Effector CD8-positive, alpha-beta T cell (primary cell): ENCODE data around the gene AP2B1.
"Not testable (repeated sequence)": the region's sequence is repeated elsewhere in the genome, so short reads cannot be mapped to it uniquely, and the experiment has no call there.

Experiments
- DNase-seq: peaks from one replicate; lab custom pipeline; 2025; lab: John Stamatoyannopoulos, UW

The AP2B1 gene

GRCh38 chr17:35575759-35576158, 11.4 kb upstream of the AP2B1 start:
- no peak for DNase-seq

- no peak for DNase-seq
Measured at GRCh38 chr17:35577830-35578196, 9.3 kb upstream of the AP2B1 start.

GRCh38 chr17:35578197-35578928, 8.8 kb upstream of the AP2B1 start, which contains the start of gene PEX12:
Gene PEX12 (minus strand): TSS chr17:35578571. CDS start chr17:35578021, 550 bp downstream.
- DNase-seq = peak; percentile 78

DNA sequence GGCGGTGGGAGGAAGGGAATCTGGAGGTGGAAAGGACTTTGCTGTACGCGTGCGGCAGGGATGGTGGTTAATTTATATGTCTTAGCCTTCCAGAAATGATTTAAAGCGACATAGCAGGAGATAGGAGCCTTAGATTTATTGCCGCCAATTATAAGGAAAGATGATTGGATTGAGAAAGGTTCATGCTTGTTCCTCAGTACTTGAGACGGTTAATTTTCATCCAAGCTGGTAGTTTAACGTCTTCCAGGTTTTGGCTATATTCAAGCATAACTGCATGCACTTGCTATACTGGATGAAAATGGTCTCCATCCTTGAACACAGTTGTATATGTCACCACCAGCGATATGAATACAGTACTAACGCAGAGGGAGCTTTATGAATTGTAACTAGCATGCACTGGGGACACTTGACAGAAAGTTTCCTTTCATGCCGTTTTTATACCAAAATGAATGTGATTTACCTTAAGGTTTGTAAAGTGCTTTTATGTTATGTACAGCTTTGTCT, 8.1 kb upstream of the AP2B1 start:
- DNase-seq = no peak

DNA sequence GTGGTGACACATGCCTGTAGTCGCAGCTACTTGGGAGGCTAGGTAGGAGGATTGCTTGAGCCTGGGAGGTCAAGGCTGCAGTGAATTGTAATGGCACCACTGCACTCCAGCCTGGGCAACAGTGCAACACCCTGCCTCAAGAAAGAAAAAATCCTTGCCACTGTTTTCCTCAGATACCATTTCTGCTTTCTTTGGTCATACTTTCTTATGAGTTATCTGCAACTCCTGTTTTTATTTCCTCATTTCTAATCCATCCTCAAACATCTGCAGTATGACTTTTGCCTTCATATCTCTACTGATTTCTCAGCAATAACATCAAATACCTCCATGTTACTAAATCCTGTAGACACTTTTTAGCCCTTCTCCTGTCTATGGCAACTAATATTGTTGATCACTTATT, 3.1 kb upstream of the AP2B1 start:
- DNase-seq = no peak

- DNase-seq = no peak
Measured at GRCh38 chr17:35586569-35587073, 501 bp upstream of the AP2B1 start.

DNA sequence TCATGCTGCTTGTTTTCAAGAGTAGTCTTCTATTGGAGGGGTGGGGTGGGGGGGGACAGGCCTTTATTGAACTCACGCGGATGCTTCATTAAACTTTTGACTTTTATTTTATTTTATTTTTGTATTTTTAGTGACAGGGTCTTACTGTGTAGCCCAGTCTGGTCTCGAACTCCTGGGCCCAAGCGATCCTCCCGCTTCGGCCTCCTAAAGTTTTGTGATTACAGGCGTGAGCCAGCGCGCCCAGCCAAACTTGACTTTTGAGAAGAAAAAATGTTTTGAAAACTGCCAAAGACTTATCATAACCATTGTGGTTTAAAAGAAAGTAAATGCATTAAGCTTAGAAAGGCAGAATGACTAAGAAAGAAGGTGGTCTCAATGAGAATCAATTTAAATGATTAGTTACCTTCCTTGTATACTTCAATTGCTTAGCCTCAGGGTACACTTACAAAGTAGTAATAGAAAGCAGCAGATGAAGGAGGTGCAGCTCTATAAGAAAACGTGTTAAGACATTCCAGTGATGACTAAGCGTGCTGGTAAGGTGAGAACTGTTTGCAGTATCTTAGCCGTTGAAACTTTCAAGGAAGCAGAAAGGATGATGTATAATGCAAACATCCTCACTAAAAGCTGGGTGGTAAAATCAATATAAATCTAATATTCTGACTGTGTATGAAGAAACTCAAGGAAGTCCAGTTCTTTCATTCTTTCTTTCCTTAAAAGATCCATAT, 1.2 kb downstream of the AP2B1 start:
- no peak for DNase-seq

GRCh38 chr17:35596072-35596471, 8.9 kb downstream of the AP2B1 start:
- DNase-seq = no peak

- no peak for DNase-seq
Measured at GRCh38 chr17:35596530-35597233, 9.6 kb downstream of the AP2B1 start.

DNA sequence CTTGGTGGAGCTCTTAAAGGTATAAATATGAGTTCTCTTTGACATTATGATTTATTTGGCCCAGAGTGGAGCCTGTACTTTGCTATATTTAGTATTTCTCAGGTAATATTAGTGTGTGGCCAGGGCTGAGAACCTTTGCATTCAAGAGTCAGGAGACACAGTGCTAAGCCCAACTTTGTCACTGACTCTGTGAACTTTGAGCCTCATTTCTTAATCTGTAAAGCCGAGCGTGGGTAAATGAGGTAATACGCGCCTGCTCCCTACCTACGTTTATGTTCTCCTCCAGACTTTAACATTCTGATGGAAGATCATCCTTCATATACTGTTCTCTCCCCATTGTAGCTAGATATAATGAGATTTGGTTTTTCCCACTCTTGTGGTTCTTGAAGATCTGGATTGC, 10.5 kb downstream of the AP2B1 start:
- no peak for DNase-seq

- no peak for DNase-seq
Measured at GRCh38 chr17:35603674-35604073, 16.6 kb downstream of the AP2B1 start.

DNA sequence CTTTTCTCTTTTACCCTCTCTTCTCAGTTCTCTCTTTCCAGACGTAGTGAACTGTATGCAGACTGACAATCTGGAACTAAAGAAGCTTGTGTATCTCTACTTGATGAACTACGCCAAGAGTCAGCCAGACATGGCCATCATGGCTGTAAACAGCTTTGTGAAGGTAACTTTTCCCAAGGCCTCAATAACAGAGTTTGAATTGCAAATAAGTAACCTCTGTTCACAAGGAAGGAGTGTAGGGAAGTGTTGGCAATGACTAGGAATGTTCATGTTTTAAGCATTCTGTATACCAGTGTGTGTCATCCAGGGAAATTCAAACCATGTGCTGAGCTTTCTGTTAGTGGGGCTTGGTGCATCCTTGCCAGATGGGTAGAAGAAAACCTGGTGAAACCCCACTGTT, 18.6 kb downstream of the AP2B1 start:
- no peak for DNase-seq

DNA sequence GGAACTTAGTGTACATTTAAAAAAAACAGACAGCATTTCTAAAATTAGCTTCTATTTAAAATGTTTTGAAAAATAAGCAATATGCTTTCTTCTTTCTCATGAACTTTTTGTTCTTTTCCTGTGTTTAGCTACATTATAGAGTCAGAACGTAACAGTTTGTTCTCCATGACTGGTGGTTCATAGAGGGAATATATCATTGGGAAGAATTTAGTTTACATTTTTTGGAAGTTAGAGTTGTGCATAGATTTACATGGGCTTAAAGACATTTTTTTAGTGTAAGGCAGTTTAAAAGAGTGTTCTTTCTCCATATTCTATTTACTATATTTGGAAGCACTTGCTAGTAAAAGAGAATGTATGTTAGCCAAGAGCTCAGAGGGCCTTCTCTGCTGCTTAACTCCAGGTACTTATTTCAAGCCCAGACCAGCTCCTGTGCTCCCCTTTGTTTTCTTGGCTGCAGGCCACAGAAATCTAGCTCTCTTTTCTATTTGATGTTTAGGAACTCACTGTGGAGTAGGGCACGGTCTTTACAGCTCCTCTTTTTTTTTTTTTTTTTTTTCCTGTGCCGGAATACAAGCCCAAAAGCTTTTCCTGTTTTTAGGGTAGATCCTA, 20.2 kb downstream of the AP2B1 start:
- DNase-seq = no peak

DNA sequence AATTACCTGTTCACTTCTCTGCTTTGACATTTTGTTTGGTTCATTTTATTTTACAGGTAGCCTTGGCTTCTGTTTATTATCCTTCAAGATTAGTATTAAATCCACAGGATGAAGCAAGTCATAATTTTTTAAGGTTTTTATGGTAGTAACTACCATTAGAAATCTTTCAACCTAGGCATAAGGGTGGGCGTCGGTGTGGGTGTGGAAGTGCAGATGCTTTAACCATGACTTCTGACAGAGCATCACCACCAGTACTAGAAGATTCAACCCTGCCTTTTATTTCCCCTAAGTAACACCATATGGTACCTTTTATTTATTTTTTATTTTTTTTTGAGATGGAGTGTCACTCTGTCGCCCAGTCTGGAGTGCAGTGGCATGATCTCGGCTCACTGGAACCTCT, 22.7 kb downstream of the AP2B1 start:
- DNase-seq = no peak

GRCh38 chr17:35610746-35611145, 23.6 kb downstream of the AP2B1 start:
- DNase-seq = not testable (repeated sequence)

DNA sequence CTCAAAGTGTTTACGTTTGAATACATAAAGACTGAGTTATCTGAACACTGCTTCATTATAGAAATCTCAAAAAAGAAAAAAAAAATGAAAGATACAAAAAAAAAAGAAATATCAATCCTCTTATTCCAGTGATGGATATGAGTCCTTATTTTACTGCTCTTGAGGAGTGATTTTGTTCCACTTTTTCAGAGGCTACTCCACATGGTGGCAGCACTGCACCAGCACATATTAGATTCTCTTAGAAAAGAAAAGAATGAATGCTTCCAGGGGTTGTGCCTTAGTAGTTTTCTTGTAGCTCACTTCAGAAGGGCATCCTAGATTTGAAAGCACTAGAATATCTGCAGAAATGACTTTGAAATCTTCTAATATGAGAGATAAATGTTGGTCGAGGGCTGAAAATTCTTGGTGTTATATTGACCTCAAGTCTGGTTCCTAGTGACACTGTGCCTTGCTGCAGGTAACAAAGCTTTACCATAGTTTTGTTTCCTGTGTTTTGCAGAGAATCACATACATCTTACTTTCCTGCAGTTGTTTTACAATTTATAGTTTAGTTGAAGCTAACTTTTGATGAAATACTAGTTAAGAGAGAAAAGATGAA, 25.9 kb downstream of the AP2B1 start:
- no peak for DNase-seq

DNA sequence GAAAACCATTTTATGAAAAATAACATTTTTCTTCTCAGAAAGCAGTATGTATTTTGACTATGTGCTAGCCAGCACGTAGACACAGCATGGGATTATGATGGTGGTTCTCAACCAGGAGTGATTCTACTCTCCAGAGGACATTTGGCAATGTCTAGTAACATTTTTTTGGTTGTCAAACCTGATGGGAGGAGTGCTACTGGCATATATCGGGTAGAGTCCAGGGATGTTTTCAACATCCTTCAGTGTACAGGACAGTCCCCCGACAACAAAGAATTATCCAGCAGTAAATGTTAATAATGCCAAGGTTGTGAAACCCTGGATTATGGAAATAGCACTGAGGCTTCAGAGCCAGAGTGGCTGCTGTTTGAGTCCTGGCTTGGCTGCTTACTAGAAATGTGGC, 27.7 kb downstream of the AP2B1 start:
- DNase-seq = no peak

- DNase-seq = no peak
Measured at GRCh38 chr17:35616536-35616935, 29.4 kb downstream of the AP2B1 start.

GRCh38 chr17:35617505-35617904, 30.4 kb downstream of the AP2B1 start:
- DNase-seq = no peak

GRCh38 chr17:35618628-35619027, 31.5 kb downstream of the AP2B1 start:
- no peak for DNase-seq

DNA sequence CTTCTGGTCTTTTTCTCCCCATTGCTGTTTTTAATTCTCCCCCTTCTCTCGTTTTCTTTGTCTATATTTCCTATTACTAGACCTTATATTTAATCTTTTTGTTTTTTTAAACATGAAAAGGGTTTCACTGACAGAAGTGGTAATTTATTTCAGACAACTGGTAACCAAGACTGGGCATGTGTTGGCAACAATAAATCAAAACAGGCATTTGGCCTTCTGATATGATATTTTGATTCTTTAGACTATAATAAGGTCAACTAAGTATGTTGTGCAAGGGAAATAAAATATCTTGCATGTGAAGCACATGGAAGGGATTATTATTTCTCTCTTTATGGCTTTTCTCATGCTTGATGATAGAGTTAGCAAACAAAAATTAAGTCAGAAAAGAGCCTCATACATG, 34.6 kb downstream of the AP2B1 start:
- DNase-seq = no peak

DNA sequence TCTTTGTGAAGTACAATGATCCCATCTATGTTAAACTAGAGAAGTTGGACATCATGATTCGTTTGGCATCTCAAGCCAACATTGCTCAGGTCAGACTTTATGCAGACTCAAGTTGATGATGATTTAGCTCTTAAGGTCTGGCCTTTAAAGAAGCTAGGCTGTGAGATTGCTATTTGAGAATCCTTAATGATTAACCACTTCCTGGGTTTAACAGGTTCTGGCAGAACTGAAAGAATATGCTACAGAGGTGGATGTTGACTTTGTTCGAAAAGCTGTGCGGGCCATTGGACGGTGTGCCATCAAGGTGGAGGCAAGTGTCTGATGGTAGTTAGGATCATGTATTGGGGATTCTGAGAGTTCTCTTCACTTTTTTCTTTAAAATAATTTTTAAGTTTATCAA, 40.3 kb downstream of the AP2B1 start:
- no peak for DNase-seq
